GM19467 (cell line): ENCODE results near the gene POU5F1.
"Not testable (repeated sequence)": the region's sequence is repeated elsewhere in the genome, so short reads cannot be mapped to it uniquely, and the experiment has no call there.

Experiments used
- ATAC-seq: cut with Tn5 transposase; IDR thresholded peaks from one replicate; pipeline ENCODE4 v1.9.1; 2021; ENCODE audit warnings: mild to moderate bottlenecking, moderate library complexity; ENCODE audit not compliant: unreplicated experiment

POU5F1 gene

GRCh38 chr6:31192431-31193105 is 22.1 kb upstream of the POU5F1 start:
- not testable (repeated sequence) for ATAC-seq

- ATAC-seq = no peak
Observed at GRCh38 chr6:31190488-31190887, 20.0 kb upstream of the POU5F1 start.

DNA sequence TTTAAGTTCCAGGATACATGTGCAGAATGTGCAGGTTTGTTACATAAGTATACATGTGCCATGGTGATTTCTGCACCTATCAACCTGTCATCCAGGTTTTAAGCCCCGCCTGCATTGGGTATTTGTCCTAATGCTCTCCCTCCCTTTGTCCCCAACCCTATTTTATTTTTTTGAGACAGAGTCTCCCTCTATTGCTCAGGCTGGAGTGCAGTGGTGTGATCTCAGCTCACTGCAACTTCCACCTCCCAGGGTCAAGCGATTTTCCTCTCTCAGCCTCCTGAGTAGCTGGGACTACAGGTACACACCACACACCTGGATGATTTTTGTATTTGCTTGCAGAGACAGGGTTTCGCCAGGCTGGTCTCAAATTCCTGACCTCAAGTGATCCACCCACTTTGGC is 18.7 kb upstream of the POU5F1 start:
- not testable (repeated sequence) for ATAC-seq

- ATAC-seq = no peak
Observed at GRCh38 chr6:31187780-31188194, 17.3 kb upstream of the POU5F1 start.

- ATAC-seq = no peak
Observed at GRCh38 chr6:31186052-31186734, 15.7 kb upstream of the POU5F1 start.

GRCh38 chr6:31185695-31186051 is 15.2 kb upstream of the POU5F1 start:
- ATAC-seq = not testable (repeated sequence)

DNA sequence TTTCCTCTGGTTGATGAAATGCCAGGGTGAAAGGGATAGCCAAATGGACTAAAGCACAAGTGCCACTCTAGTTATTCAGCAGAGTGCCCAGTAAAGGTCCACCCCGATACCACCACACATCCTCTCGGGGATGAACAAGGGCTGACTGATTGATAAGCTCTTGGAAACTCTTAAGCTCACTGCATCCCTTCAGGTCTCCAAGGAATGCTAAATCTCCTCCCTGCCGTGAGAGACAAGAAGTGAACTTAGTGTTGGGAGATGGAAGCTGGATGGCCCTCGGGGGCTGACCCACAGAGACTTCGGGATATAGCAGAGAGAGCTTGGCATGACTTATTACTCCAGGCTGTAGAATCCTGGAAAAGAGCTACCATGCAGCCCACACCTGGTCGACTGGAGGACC is 13.4 kb upstream of the POU5F1 start:
- not testable (repeated sequence) for ATAC-seq

- ATAC-seq = not testable (repeated sequence)
Observed at GRCh38 chr6:31183287-31183686, 12.8 kb upstream of the POU5F1 start.

- no peak for ATAC-seq
Observed at GRCh38 chr6:31180500-31180899, 10.0 kb upstream of the POU5F1 start.

DNA sequence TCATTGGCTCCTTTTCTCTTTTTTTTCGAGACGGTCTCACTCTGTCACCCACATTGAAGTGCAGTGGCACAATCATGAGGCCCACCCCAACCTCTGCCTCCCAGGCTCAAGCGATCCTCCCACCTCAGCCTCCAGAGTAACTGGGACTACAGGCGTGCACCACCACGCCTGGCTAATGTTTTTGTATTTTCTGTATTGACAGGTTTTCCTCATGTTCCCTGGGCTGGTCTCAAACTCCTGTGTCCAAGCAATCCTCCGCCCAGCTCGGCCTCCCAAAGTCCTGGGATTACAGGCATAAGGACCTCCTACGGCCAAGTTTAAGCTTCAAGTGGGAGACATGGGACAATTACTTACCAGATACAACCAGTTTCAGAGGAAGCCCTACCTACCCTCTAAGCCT is 9.4 kb upstream of the POU5F1 start:
- no peak for ATAC-seq

GRCh38 chr6:31179042-31179386 is 8.5 kb upstream of the POU5F1 start:
- ATAC-seq = no peak

DNA sequence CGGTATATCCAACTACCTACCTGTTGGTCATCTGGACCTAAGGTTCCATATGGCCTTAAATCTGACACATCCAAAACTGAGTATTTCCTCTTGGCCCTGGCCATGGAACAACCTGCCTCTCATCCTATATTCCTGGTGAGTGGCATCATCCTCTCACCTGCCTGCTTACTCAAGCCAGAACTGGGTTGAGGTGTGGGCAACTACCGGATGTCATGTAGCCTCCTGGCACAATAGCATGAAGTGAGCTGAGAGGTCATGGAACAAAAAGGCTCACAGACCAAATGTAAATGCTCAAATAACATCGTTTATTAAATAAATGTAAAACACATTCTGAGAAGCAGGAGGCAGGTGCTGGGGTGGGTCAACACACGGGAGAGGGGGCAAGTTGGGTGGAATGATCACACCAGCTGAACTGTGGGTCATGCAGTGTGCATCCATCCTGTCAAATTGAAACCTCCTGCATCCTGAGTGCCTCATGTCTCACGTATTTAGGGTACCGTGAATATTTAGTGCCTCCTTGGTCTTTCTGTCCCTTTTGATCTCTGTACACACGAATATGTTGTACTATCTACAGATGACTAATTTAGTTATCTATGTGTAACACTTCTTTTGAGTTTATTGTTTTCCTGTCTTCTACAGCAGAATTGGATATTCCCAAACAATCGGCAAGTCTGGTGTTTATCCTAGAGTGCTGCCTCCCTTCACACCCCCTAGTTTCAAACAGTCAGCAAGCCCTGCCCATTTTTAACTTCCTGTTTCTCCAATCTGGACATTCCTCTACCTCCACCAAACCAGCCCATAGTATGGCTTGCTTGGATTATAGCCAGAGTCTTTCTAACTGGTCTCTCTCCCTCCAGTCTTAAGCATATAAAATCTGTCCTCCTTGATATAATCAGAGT is 7.9 kb upstream of the POU5F1 start:
- ATAC-seq = no peak

- no peak for ATAC-seq
Observed at GRCh38 chr6:31175971-31176370, 5.5 kb upstream of the POU5F1 start.

GRCh38 chr6:31174378-31174777 is 3.9 kb upstream of the POU5F1 start:
- no peak for ATAC-seq

GRCh38 chr6:31173406-31173805 is 2.9 kb upstream of the POU5F1 start:
- no peak for ATAC-seq

- no peak for ATAC-seq
Observed at GRCh38 chr6:31172973-31173384, 2.5 kb upstream of the POU5F1 start.

DNA sequence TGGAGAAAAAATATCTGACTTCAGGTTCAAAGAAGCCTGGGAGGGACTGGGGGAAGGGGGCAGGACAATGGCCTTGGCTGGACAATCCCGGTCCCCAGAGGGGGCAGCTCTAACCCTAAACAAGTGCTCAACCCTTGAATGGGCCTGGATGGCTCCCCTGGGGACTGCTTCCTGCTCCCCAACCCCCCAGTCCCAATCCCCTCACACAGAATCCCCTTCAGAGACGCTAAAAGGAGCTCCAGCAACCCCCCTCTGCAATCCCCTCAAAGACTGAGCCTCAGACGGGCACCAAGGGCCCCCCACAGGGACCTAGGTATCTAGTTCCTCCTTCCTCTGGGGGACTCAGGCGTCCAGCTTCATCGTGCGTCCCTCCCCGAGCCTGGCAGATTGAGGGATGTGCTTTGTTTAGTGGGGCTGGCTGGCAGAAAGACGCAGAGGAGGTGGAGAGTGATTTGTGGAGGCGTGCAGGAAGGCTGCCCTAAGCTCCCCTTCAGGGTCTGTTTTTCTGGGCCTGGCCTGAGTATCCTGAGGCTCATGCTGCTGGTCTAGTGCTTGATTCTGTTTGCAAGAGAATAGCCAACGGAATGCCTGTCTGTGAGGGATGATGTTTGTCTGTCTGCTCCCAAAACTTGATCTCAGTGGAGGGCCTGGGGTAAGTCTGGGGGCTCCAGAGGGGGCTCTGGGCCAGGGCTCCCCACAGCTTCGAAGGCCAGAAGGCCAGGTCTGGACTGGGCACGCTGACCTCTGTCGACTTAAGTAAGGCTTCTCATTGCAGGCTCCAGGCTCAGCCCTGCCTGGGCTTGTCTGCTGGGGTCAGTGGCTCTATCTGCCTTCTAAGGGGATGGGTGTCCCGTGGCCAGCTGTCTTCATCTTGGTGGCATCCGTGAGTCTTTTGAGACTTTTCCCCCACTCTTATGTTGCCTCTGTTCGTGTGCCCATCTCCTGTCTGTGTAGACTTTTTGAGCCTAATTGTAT is 1.7 kb upstream of the POU5F1 start:
- ATAC-seq = no peak

DNA sequence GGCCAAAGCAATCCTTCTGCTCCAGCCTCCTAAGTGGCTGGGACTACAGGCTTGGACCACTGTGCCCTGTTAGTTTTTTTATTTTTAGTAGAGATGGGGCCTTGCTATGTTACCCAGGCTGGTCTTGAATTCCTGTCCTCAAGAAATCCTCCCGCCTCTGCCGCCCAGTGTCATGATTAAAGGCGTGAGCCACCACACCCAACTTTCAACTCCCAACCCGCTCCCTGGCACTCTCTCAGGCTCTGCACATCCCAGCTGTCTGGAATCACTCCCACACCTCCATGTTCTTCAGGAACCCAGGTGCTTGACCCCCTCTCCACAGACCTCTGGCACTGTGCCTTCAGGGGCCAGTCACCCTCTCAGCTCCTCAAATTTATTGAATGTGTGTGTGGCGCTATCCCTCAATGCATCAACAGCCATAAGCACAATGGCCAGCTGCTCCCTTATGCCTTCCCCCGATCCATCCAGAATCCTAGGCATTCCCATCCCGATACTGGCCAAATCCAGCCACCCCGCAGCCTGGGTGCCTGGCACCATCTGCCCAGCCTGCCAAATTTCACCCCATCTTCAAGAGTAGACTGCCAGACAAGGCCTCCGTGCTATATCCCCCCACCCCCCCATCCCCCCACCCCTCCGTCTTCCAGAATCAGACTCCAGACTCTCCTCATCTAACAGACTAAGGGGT is 647 bp upstream of the POU5F1 start:
- ATAC-seq = no peak

- not testable (repeated sequence) for ATAC-seq
Observed at GRCh38 chr6:31169858-31170599, 453 bp downstream of the POU5F1 start.
